GM18526 (cell line): Measurements from ENCODE around the gene CNTN2.
A peak's percentile ranks its signal among the peaks of the same experiment; 100 is the strongest.

ENCODE experiments used
- POLR2A ChIP-seq: IDR thresholded peaks from 3 replicates; pipeline ENCODE4 v1.6.1; 2011; ENCODE audit not compliant: insufficient read length; ENCODE audit errors: extremely low read depth

The CNTN2 gene

GRCh38 chr1:205108464-205108863, 65.5 kb downstream of the CNTN2 start:
- no peak for TF ChIP-seq POLR2A

- TF ChIP-seq POLR2A: no peak
Observed at GRCh38 chr1:205109269-205109668, 66.3 kb downstream of the CNTN2 start.

GRCh38 chr1:205109711-205110110, 66.7 kb downstream of the CNTN2 start:
- TF ChIP-seq POLR2A: no peak

GRCh38 chr1:205111354-205111753, 68.3 kb downstream of the CNTN2 start:
- TF ChIP-seq POLR2A: no peak

GRCh38 chr1:205118752-205119151, 75.7 kb downstream of the CNTN2 start:
- no peak for TF ChIP-seq POLR2A

- peak; percentile 93 for TF ChIP-seq POLR2A
Observed at GRCh38 chr1:205121660-205122488, 78.9 kb downstream of the CNTN2 start, which contains the start of gene RBBP5. Gene RBBP5 (minus strand): TSS chr1:205121978. CDS start chr1:205121873, 105 bp downstream.

- no peak for TF ChIP-seq POLR2A
Observed at GRCh38 chr1:205122489-205122882, 79.5 kb downstream of the CNTN2 start.

GRCh38 chr1:205124726-205125125, 81.7 kb downstream of the CNTN2 start:
- TF ChIP-seq POLR2A: no peak

GRCh38 chr1:205127646-205128045, 84.6 kb downstream of the CNTN2 start:
- no peak for TF ChIP-seq POLR2A
